DND-41 (cell line): ENCODE results near the gene GRHPR.

Experiments used
- CTCF ChIP-seq: IDR thresholded peaks from 2 replicates; pipeline ENCODE4 v1.5.1; 2012; ENCODE audit warnings: borderline replicate concordance, low read length, moderate library complexity, mild to moderate bottlenecking; ENCODE audit not compliant: poor library complexity, severe bottlenecking; ENCODE audit errors: extremely low read depth
- EZH2 ChIP-seq: IDR thresholded peaks from 3 replicates; pipeline ENCODE4 v1.6.1; 2012; ENCODE audit warnings: borderline replicate concordance, low read depth, mild to moderate bottlenecking, moderate library complexity, low read length, inconsistent platforms; ENCODE audit not compliant: severe bottlenecking

- no peak for TF ChIP-seq CTCF
- TF ChIP-seq EZH2 = no peak
Observed at GRCh38 chr9:37455884-37456647, 33.6 kb downstream of the GRHPR start.
